ENCODE measurements around the gene TRIM2. TPM values are rescaled to one million over a fixed set of nuclear protein-coding genes. Genes with fewer than 3 reads are reported as not detected.

Gene TRIM2
- total and polyA plus RNA-seq, 2 donors (not counting 1 experiment from before 2014, with no cell fraction given): 39.6 to 90.8 TPM

GRCh38 chr4:153179100-153179499, 25.1 kb upstream of the TRIM2 start:
- DNase-seq (ENCODE audit: low read depth in 2 of 2): no peak
- no peaks in the 10 kb centered on the region for H3K36me3 ChIP-seq (ENCODE audit: control insufficient read depth, insufficient read depth, low read length)
- no peaks in the 10 kb centered on the region for H4K20me1 ChIP-seq (ENCODE audit: control insufficient read depth, extremely low read depth, insufficient read depth, low read length)
- no peaks in the 10 kb centered on the region for H3K79me2 ChIP-seq (ENCODE audit: control insufficient read depth, insufficient read depth, low read length)
- no peak for TF ChIP-seq CTCF (conservative IDR thresholded peaks at IDR 0.05 in 1 of 2, IDR thresholded peaks at IDR 0.05 in 1 of 2; ENCODE audit: low read depth in 1 of 2, low read length in 2 of 2)
- no peak for TF ChIP-seq EZH2 (IDR thresholded peaks at IDR 0.05; ENCODE audit: low read length, missing control alignments)
- H3K4me2 ChIP-seq (ENCODE audit: extremely low read depth, insufficient read depth, low read length): no peak overlapping the region
- H3K9me3 ChIP-seq (ENCODE audit: control insufficient read depth, insufficient read depth, low read depth, low read length): no peaks in the 10 kb centered on the region
- H3K4me1 ChIP-seq (ENCODE audit: control insufficient read depth, extremely low read depth, insufficient read depth, low read length): no peaks in the 10 kb centered on the region
- no peak overlapping the region for H3K4me3 ChIP-seq (replicated peaks in 1 of 4; ENCODE audit: control extremely low read depth in 1 of 4, insufficient read depth in 1 of 4, low read depth in 3 of 4, low read length in 4 of 4)
- no peak overlapping the region for H3K27ac ChIP-seq (ENCODE audit: insufficient read depth, low read length)
- no peak overlapping the region for H3K9ac ChIP-seq (ENCODE audit: insufficient read depth, low read length)
- no peak overlapping the region for H2AFZ ChIP-seq (ENCODE audit: low read length)
- no peaks in the 10 kb centered on the region for H3K27me3 ChIP-seq (ENCODE audit: control insufficient read depth, insufficient read depth, low read length)

- H3K27me3 ChIP-seq (ENCODE audit: control insufficient read depth, insufficient read depth, low read length): no peaks in the 10 kb centered on the region
- H3K4me3 ChIP-seq (replicated peaks in 1 of 4; ENCODE audit: control extremely low read depth in 1 of 4, insufficient read depth in 1 of 4, low read depth in 3 of 4, low read length in 4 of 4): no peak overlapping the region
- DNase-seq (ENCODE audit: low read depth in 2 of 2): no peak
- H3K27ac ChIP-seq (ENCODE audit: insufficient read depth, low read length): no peak overlapping the region
- no peaks in the 10 kb centered on the region for H4K20me1 ChIP-seq (ENCODE audit: control insufficient read depth, extremely low read depth, insufficient read depth, low read length)
- no peaks in the 10 kb centered on the region for H3K36me3 ChIP-seq (ENCODE audit: control insufficient read depth, insufficient read depth, low read length)
- no peaks in the 10 kb centered on the region for H3K79me2 ChIP-seq (ENCODE audit: control insufficient read depth, insufficient read depth, low read length)
- H3K9ac ChIP-seq (ENCODE audit: insufficient read depth, low read length): no peak overlapping the region
- TF ChIP-seq CTCF (conservative IDR thresholded peaks at IDR 0.05 in 1 of 2, IDR thresholded peaks at IDR 0.05 in 1 of 2; ENCODE audit: low read depth in 1 of 2, low read length in 2 of 2): no peak
- TF ChIP-seq EZH2 (IDR thresholded peaks at IDR 0.05; ENCODE audit: low read length, missing control alignments): no peak
- no peak overlapping the region for H2AFZ ChIP-seq (ENCODE audit: low read length)
- no peaks in the 10 kb centered on the region for H3K4me1 ChIP-seq (ENCODE audit: control insufficient read depth, extremely low read depth, insufficient read depth, low read length)
- no peak overlapping the region for H3K4me2 ChIP-seq (ENCODE audit: extremely low read depth, insufficient read depth, low read length)
- no peaks in the 10 kb centered on the region for H3K9me3 ChIP-seq (ENCODE audit: control insufficient read depth, insufficient read depth, low read depth, low read length)
Observed at GRCh38 chr4:153181293-153181692, 22.9 kb upstream of the TRIM2 start.

GRCh38 chr4:153181700-153182099, 22.5 kb upstream of the TRIM2 start:
- Histone ChIP-seq H3K4me2 (ENCODE audit: extremely low read depth, insufficient read depth, low read length) (no peak overlapping the region), H3K27ac (ENCODE audit: insufficient read depth, low read length) (no peak overlapping the region), H3K4me1 (ENCODE audit: control insufficient read depth, extremely low read depth, insufficient read depth, low read length) (no peaks in the 10 kb centered on the region), H3K79me2 (ENCODE audit: control insufficient read depth, insufficient read depth, low read length) (no peaks in the 10 kb centered on the region), H2AFZ (ENCODE audit: low read length) (no peak overlapping the region), H3K9me3 (ENCODE audit: control insufficient read depth, insufficient read depth, low read depth, low read length) (no peaks in the 10 kb centered on the region), H3K4me3 (replicated peaks in 1 of 4; ENCODE audit: control extremely low read depth in 1 of 4, insufficient read depth in 1 of 4, low read depth in 3 of 4, low read length in 4 of 4) (no peak overlapping the region), H4K20me1 (ENCODE audit: control insufficient read depth, extremely low read depth, insufficient read depth, low read length) (no peaks in the 10 kb centered on the region), H3K9ac (ENCODE audit: insufficient read depth, low read length) (no peak overlapping the region), H3K36me3 (ENCODE audit: control insufficient read depth, insufficient read depth, low read length) (no peaks in the 10 kb centered on the region), H3K27me3 (ENCODE audit: control insufficient read depth, insufficient read depth, low read length) (no peaks in the 10 kb centered on the region)
- TF ChIP-seq EZH2 (IDR thresholded peaks at IDR 0.05; ENCODE audit: low read length, missing control alignments) (no peak), CTCF (conservative IDR thresholded peaks at IDR 0.05 in 1 of 2, IDR thresholded peaks at IDR 0.05 in 1 of 2; ENCODE audit: low read depth in 1 of 2, low read length in 2 of 2) (no peak)
- DNase-seq (ENCODE audit: low read depth in 2 of 2): no peak
